Measurements from ENCODE around the gene MRPL12.

DNA sequence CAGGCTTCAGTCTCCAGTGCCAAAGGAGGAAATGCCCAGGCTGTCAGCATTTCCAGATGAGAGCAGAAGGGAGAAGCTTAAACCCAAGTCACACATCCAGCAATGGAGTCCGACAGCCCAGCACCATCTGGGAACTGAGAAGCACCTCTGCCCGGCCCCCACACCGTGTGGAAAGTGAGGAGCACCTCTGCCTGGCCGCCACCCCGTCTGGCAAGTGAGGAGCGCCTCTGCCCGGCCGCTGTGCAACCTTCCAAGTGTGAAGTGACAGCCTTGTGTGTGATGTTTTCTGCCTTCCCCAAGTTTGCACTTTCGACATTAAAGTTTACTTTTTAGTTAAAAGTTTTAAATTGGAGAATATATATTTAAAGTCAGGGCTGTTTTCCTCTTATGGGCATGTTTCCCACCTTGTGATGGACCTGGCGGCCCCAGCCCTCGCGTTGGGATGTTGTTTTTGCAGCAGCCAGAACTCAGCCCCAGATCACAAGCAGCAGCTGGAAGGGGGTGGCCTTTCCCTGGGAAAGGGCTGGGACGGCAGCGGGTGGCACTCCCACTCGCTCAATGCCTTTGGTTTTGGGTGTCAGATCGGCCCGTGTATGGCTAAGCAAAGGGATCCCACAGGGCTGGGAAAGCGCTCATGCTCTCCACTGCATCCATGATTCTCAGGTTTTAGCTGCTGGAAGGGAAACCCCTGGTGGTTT lies 29.5 kb upstream of the MRPL12 start:
- TF ChIP-seq EZH2 (IDR thresholded peaks at IDR 0.05; ENCODE audit: insufficient read depth, poor library complexity, severe bottlenecking): no peak
- no peak for TF ChIP-seq EZH2phosphoT487 (IDR thresholded peaks at IDR 0.05; ENCODE audit: insufficient read depth, low read depth)

Measured in GM23248 (cell line).